ENCODE results near the gene POLR2J. TPM values are rescaled to one million over a fixed set of nuclear protein-coding genes. Genes with fewer than 3 reads are reported as not detected.

Gene POLR2J
- total and polyA plus RNA-seq, 10 of the 15 experiments (the other 5 are each of a cell fraction or from before 2014, with no cell fraction given): 16.4 to 119 (median 77.4) TPM

- TF ChIP-seq MYC (IDR thresholded peaks at IDR 0.05; ENCODE audit: insufficient read depth, insufficient read length, insufficient replicate concordance, low read length, severe bottlenecking) (no peak), RAD21 (IDR thresholded peaks at IDR 0.05; ENCODE audit: insufficient read depth, low read depth, low read length) (0 out of 2 replicates have a peak, but pooled peaks have one; percentile 11), HDAC6 (IDR thresholded peaks at IDR 0.05; ENCODE audit: unreplicated experiment) (no peak), MYB (IDR thresholded peaks at IDR 0.05; ENCODE audit: borderline replicate concordance, low read depth, low read length) (no peak), RCOR1 (conservative IDR thresholded peaks at IDR 0.05; ENCODE audit: low read depth, low read length) (no peak), ZNF274 (IDR thresholded peaks at IDR 0.05; ENCODE audit: insufficient read depth, insufficient read length) (no peak), CUX1 (IDR thresholded peaks at IDR 0.05; ENCODE audit: insufficient replicate concordance, low read depth, low read length) (no peak), SUZ12 (IDR thresholded peaks at IDR 0.05; ENCODE audit: unreplicated experiment) (no peak), ZBTB4 (CRISPR knock-in tag; IDR thresholded peaks at IDR 0.05) (no peak), EGR1 (IDR thresholded peaks at IDR 0.05; ENCODE audit: borderline replicate concordance in 1 of 2, low read depth in 2 of 2, low read length in 2 of 2) (peak in 1 of 2 experiments; percentile 98; a peak in 2 of 3 replicates), ZBED1 (IDR thresholded peaks at IDR 0.05; ENCODE audit: borderline replicate concordance) (no peak), GABPA (IDR thresholded peaks at IDR 0.05; ENCODE audit: low read depth) (peak; percentile 82), RBBP5 (conservative IDR thresholded peaks at IDR 0.05) (no peak), HSF1 (IDR thresholded peaks at IDR 0.05; ENCODE audit: low read depth, low read length) (no peak), ZBTB11 (CRISPR knock-in tag; IDR thresholded peaks at IDR 0.05) (no peak)
These were observed 14.0 kb downstream of the POLR2J start, which contains the start of the genes ALKBH4 and LRWD1 (continued) for GRCh38 chr7:102464577-102465280.
